CD4-positive, alpha-beta T cell treated with Interleukin-17A for 1 hour (primary cell): ENCODE results near the gene STK32B.
"Not testable (repeated sequence)": the region's sequence is repeated elsewhere in the genome, so short reads cannot be mapped to it uniquely, and the experiment has no call there.

ENCODE experiments used
- DNase-seq: peaks from one replicate; pipeline ENCODE4 v3.0.0-alpha.2; 2020

The STK32B gene

DNA sequence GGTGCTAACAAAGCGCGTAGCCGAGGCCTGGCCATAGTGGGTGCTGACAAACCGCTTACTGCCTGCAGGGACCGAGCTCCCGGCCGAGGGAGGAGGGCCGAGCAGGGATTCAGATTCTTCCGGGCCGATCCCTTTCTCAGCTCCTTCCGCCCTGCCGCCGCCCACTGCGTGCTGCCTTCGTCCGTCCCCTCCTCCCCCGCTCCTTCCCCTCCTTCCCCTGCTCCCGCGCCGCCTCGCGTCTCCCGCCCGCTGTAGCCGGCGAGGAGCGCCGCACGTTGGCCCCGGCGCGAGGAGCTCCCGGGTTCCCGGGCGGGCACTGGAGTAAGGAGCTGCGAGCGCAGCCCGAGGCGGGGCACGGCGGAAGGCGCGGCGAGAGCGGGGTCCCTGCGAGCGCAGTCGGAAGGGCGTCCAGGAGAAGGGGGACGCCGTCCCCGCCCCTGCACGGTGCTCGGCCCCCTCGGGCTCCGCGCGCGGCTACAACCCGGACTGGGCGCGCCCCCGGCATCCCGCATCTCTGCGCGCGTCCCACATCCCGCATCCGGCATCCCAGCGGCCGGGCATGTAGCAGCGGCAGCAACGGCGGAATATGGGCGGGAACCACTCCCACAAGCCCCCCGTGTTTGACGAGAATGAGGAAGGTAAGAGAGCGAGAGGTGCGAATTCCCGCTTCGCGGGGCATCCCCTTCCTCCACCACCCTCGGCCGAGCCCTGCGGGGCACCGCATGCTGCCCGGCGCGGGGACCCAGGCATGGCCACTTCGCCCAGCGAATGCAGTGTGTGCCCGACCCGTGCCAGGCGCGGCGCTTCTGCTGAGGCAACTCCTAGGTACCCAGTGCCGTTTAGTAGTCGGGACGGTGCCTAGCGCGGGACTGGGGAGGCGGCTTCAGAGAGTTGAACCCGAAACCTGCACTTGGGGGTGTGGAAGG lies at the start of gene STK32B:
Gene STK32B (plus strand): TSS at position 203 of the 926 bp plus-strand sequence.
- DNase-seq = no peak

- DNase-seq = not testable (repeated sequence)
Measured at GRCh38 chr4:5001641-5002040, 49.6 kb upstream of the STK32B start.

GRCh38 chr4:5003372-5003857 lies 47.9 kb upstream of the STK32B start:
- DNase-seq = no peak

GRCh38 chr4:5003918-5004317 lies 47.4 kb upstream of the STK32B start:
- no peak for DNase-seq

DNA sequence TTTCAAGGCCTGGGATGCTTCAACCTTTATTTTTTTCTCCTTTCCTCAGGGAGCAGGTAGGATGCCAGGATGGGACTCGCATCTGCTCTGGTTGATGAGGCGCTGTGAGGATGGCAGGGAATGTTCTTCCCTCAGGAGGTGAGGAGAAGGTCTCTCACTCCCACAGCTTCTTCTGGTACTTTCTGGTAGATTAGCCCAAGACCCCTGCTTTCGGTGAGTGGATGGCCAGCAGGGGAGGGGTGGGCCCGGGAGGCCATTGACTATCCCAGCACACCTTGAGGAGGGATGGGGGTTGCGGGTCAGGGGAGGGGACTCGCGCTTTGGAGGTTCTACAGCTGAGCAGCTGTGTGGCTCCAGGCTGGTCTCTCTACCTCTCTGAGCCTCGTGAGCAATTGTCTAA lies 46.8 kb upstream of the STK32B start:
- DNase-seq = no peak

DNA sequence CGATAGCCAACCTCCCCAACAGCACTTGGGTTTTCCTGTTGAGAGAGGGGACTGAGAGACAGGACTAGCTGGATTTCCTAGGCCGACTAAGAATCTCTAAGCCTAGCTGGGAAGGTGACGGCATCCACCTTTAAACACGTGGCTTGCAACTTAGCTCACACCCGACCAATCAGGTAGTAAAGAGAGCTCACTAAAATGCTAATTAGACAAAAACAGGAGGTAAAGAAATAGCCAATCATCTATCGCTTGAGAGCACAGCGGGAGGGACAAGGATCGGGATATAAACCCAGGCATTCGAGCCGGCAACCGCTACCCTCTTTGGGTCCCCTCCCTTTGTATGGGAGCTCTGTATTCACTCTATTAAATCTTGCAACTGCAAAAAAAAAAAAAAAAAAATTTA lies 44.3 kb upstream of the STK32B start:
- not testable (repeated sequence) for DNase-seq

DNA sequence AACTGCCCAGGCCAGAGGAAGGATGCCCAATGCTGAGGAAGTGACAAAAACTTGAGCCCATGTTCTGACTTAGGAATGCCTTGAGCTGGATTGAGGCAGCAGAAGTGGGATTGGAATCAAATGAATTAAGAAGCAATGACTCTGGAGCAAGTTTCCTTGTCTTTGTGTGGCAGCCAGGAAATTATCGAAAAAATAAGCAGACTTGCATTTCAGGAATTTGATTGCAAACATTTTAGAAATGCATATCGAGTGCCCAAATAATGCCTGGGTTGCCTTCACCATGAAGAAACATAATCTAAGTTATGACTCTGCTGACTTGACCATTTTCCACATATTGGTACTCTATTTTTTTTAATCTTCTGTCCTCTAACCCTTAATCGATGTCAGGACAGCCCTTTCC lies 41.5 kb upstream of the STK32B start:
- no peak for DNase-seq

DNA sequence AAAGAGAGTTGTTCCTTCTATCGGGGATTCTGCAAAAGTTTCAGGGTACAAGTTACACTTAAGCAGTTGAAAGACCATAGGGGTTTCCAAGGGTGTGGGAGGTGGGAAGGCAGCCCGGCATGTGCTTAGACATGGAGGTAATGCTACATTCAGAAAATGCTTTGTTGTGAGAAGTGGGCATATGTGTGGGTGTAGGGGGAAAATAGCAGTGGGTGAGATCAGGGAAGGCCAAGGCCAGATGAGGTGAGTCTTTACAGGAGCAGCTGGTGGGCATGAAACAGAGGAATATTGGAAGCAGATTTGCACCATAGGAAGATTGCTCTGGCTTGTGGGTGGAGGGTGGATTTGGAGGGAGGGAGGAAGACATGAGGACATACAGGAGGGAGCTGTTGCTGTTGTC lies 40.3 kb upstream of the STK32B start:
- DNase-seq = no peak

GRCh38 chr4:5012244-5012898 lies 38.9 kb upstream of the STK32B start:
- DNase-seq = no peak

DNA sequence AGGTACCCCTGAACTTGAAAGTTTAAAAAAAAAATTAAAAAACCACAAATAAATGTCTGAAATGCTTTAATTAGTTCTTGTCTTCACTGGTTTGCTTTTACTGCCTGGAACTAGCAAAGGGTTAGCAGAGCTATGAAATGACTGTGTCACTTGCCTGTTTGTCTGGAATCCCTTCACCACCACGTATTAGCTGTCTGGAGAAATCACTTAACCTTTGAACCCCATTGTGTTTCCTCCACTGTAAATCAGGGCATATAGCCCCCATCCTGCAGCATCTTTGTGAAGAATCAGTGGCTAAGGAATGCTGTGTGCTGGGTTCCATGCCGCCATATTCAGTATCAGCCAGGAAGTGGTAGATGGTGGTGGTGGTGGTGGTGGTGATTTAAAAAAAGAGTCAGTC lies 38.3 kb upstream of the STK32B start:
- DNase-seq = no peak

- DNase-seq = no peak
Measured at GRCh38 chr4:5014007-5014682, 37.1 kb upstream of the STK32B start.

DNA sequence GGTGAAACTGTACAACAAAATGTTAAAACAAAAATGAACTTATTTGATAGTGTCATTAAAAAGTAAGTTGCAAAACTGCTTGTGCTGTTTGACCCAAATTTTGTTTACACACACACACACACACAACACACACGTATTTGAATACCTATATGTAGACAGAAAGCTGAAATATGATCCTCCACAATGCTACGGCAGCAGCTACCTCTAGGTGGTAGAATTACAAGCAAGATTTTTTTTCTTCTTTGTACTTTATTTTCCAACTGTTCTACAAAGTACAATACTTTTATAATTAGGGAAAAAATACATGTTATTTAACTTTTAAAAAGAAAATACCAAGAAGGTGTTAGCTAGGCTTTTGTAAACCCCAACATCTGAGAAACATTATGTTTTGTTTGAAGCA lies 33.2 kb upstream of the STK32B start:
- DNase-seq = no peak

- no peak for DNase-seq
Measured at GRCh38 chr4:5018603-5019002, 32.7 kb upstream of the STK32B start.

DNA sequence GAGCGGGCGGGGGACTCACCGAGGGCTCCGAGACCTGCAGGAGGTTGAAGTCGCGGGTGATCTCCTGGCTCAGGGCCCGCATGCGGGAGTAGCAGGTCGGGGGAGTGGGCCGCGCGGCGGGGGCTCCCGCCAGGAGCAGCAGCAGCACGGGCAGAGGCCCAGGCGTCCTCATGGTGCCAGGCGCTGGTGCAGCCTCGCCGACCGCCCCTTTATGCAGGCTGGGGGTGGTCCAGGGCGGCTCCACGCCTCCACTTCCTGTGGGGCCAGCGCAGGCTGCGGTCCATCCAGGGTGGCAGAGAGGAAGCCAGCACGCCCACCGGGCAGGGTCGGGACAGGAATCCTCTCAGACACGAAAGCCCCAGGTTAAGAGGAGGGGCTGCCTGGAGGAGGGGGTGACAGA lies 32.0 kb upstream of the STK32B start, which contains the start of gene CYTL1:
Gene CYTL1 (minus strand): TSS at position 185 of the 400 bp plus-strand sequence. CDS start 13 bp downstream, at position 172.
- no peak for DNase-seq

GRCh38 chr4:5019796-5020195 lies 31.5 kb upstream of the STK32B start:
- no peak for DNase-seq

DNA sequence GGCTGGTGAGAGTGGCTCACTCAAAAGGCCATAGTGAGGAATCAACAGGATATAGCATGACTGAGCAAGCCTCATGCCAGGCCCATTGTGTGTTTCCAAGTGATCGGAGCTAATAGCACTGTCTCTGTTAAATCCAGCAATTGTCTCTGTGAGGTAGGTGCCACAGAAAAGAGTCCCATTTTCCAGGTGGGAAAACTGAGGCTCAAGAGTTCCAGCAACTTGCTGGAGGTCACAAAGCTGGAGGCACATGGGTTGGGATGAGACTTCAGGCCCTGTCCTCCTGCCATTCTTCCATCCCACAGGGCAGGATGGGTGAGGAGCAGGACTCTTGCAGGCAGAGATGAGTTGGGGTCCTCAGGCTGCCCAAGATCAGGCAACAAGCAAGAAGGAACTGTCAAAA lies 30.9 kb upstream of the STK32B start:
- DNase-seq = no peak

DNA sequence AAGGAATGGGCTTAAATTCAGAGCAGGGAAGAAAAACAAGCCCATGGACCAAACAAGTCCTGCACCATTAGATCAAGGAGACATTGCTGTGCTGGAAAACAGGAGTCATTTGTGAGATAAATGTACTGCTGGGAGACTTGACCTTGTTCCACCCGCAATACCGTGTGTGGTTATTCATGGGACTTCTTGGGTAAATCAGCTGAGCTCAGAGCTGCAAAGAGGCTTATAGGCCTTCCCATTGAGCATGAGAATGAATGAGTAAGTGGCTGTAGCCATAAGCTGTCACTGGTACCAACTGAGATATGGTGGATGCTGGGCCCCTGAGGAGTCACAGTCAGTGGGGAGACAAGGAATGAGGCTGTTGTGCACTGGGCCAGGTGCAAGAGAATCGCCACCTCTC lies 29.7 kb upstream of the STK32B start:
- DNase-seq = no peak

- no peak for DNase-seq
Measured at GRCh38 chr4:5024673-5025072, 26.6 kb upstream of the STK32B start.

- no peak for DNase-seq
Measured at GRCh38 chr4:5026371-5026770, 24.9 kb upstream of the STK32B start.

- DNase-seq = no peak
Measured at GRCh38 chr4:5027346-5027745, 23.9 kb upstream of the STK32B start.

- DNase-seq = no peak
Measured at GRCh38 chr4:5028480-5028879, 22.8 kb upstream of the STK32B start.

- DNase-seq = no peak
Measured at GRCh38 chr4:5029447-5029846, 21.8 kb upstream of the STK32B start.

DNA sequence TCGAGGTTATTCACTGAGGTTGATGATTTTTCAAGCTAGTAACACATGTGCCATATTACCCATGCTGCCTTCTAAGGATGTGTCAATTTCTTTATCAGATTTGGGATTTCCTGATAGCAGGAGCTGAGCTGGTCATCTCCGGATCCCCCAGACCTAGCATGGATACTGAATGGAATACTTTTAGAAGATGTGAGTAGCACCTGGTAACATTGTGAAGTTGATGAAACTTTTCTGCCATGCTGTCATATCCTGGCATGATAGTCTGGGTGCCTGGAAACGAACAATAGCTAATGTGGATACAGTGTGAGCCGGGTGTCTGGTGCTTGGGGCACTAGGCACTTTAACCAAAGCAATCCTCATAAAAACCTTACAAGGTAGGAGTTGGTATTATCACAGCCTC lies 21.1 kb upstream of the STK32B start:
- no peak for DNase-seq
